Activated T-helper 2 cell treated with anti-CD3 and anti-CD28 coated beads, Interferon-gamma antibody, Interleukin-2, Interleukin-4, amounts not matched to agents 10 μg/mL and 5 μg/mL and 100 μg/mL, durations not matched to agents 14 hours and 24 hours and 36 hours (primary cell): ENCODE measurements around the gene CCBE1. TPM values are rescaled to one million over a fixed set of nuclear protein-coding genes. Genes with fewer than 3 reads are reported as not detected.
"Not testable (repeated sequence)": the region's sequence is repeated elsewhere in the genome, so short reads cannot be mapped to it uniquely, and the experiment has no call there.

Source experiments
- DNase-seq: peaks from one replicate; pipeline ENCODE4 v3.0.0; 2021; ENCODE audit warnings: low spot score
- H3K27ac Mint-ChIP-seq: one replicate; pipeline ENCODE4 v1.8.0; 2021; ENCODE audit warnings: mixed read lengths
- H3K27me3 Mint-ChIP-seq: one replicate; pipeline ENCODE4 v1.8.0; 2021; ENCODE audit warnings: low read depth, mixed read lengths
- H3K36me3 Mint-ChIP-seq: one replicate; pipeline ENCODE4 v1.8.0; 2021; ENCODE audit warnings: low read depth, mixed read lengths
- H3K4me1 Mint-ChIP-seq: one replicate; pipeline ENCODE4 v1.8.0; 2021; ENCODE audit warnings: low read depth, mixed read lengths
- H3K4me3 Mint-ChIP-seq: one replicate; pipeline ENCODE4 v1.8.0; 2021; ENCODE audit warnings: low read depth, mild to moderate bottlenecking, moderate library complexity, mixed read lengths
- H3K9me3 Mint-ChIP-seq: one replicate; pipeline ENCODE4 v1.8.0; 2021; ENCODE audit warnings: mixed read lengths
- intact Hi-C: fragments of 100-400 bp; cut with micrococcal nuclease; formaldehyde crosslinking; loops from one replicate; pipeline ENCODE4 v1.15.1; 2023
- total RNA-seq: library from RNA; stranded (reverse); gene quantifications from 2 replicates; pipeline ENCODE4 v1.2.3, GENCODE V29; 2022

CCBE1 gene
- not detected in 2 replicates for total RNA-seq

- DNase-seq = peak; percentile 23
- H3K9me3 Mint-ChIP-seq = no peaks in the 10 kb centered on the region
- intact Hi-C loops = loop anchor here (5.0 kb wide), 2 partner anchors 125 to 430 kb away; no protein-coding TSS in a partner anchor
- H3K36me3 Mint-ChIP-seq = no peaks in the 10 kb centered on the region
- H3K4me3 Mint-ChIP-seq = no peak within 1 kb of the TSS
- H3K4me1 Mint-ChIP-seq = peaks cover 4% of the 10 kb centered on the region
- H3K27me3 Mint-ChIP-seq = peaks cover 62% of the 10 kb centered on the region
- H3K27ac Mint-ChIP-seq = no peak within 1 kb of the TSS
These were observed at the start of gene CCBE1 for GRCh38 chr18:59697236-59697932. CCBE1 (minus strand) TSS chr18:59697423.

DNA sequence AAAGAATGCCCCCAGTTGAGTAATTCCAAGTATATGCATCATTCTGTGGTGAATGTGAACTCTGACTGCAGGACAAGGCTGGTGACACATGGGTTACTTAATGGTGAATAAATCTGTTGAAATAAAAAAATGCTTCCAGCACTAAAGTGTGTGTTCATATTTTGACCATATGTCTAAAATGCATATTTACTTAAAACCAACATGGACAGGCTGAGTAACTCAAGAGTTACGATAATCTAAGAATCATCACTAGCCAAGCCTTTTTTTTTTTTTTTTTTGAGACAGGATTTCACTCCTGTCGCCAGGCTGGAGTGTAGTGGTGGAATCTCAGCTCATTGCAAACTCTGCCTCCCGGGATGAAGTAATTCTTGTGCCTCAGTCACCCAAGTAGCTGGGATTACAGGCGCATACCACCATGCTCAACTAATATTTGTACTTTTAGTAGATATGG is 47.1 kb upstream of the CCBE1 start:
- no peaks in the 10 kb centered on the region for H3K27me3 Mint-ChIP-seq
- no peak overlapping the region for H3K4me3 Mint-ChIP-seq
- intact Hi-C loops = no loop called here
- H3K27ac Mint-ChIP-seq = no peak overlapping the region
- H3K9me3 Mint-ChIP-seq = no peaks in the 10 kb centered on the region
- no peak for DNase-seq
- H3K36me3 Mint-ChIP-seq = no peaks in the 10 kb centered on the region
- H3K4me1 Mint-ChIP-seq = no peaks in the 10 kb centered on the region

DNA sequence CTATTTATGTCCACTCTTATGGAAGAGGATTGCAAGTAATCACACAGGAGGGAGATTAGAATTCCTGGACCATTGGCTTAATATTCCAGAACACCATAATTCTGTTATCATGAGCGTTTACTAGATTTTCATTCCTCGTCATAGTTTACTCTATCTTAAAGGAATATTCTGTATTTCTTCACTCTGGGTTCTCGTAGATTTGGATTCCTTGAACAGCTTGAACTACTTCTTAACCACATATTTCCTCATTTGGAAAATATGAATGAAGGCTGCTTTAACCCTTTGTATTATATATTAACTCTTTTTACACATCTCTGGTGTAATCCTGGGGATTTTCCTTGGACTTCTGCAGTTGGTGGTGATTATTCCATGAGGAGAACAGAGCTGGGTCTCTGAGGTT is 46.3 kb upstream of the CCBE1 start:
- H3K36me3 Mint-ChIP-seq = no peaks in the 10 kb centered on the region
- no peak overlapping the region for H3K27ac Mint-ChIP-seq
- intact Hi-C loops = no loop called here
- no peak for DNase-seq
- no peaks in the 10 kb centered on the region for H3K27me3 Mint-ChIP-seq
- H3K4me1 Mint-ChIP-seq = no peaks in the 10 kb centered on the region
- no peaks in the 10 kb centered on the region for H3K9me3 Mint-ChIP-seq
- H3K4me3 Mint-ChIP-seq = no peak overlapping the region

DNA sequence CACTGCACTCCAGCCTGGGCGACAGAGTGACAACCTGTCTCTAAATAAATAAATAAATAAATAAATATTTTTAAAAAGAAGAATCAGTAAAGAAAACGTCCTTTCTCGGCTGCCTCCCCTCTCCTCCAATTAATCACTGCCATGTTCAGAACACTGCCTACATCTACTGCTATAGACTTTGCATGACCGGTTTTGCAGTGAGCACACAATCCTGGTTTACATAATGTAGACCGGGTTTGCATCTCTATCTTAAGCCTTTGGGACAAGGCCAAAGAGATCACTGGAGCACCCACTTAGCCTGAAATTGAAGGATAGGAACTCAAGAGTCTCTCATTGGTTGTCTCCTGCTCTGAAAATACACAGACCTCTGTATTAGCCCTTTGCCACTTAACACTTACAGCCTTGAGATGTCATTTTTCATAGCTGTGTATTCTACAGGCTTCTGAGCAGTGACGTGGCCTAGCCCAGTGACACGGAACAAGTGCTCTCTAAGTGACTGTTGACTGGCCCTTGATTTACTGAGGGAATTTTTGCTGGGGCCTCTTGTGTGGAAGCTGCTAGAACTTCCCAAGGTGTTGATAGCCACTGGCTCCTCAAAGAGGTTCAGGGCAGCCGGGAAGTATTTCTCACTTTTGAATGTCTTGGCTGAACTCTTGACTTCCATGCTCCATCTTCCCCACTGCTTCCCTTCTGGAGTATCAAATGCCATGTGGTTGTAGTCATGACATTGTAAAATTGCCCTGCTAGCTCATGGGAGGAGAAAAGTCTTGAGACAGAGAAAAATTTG is 45.3 kb upstream of the CCBE1 start:
- Mint-ChIP-seq H3K9me3 (no peaks in the 10 kb centered on the region), H3K27me3 (no peaks in the 10 kb centered on the region), H3K27ac (no peak overlapping the region), H3K4me1 (no peaks in the 10 kb centered on the region), H3K4me3 (no peak overlapping the region), H3K36me3 (no peaks in the 10 kb centered on the region)
- DNase-seq = no peak
- intact Hi-C loops = no loop called here

DNA sequence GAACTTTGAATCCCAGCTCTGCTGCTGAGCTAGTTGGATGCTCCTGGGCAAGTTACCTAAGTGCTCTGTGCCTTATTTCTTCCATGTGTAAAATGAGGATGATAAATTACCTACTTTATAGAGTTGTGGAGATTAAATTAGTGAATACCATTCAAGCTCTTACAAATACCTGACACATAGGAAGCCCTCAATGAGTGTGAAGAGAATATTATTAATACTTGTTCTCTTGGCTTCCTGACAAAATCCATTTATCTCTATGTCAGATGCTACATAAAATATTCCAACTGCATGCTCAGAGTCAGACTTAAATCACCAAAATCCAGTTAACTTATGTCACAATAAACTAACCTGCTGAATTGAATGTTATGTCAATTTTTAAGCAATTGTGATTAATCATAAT is 42.9 kb upstream of the CCBE1 start:
- H3K4me3 Mint-ChIP-seq = no peak overlapping the region

DNA sequence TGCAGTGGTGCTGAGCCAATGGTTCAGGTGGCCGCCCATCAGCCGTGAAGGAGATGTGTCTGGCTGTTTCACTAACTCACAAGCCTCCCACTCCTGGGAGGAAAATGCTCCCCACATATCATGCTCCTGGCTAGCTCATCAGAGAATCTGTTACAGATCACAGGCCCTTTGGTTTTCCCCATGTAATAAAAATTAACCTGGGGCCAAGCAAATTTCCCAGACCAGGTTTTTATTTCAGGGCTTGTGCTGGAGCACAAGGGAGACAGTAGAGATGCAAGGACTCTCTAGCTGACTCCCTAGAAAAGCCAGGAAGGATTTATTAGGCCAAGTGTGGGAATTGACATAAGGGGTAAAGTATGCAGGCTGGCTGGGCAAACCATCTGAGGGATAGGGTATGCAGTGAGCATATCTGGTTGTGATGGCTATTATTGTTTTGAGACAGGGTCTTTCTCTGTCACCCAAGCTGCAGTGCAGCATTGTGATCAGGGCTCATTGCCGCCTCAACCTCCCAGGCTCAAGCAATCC is 40.6 kb upstream of the CCBE1 start:
- Mint-ChIP-seq H3K4me1 (no peaks in the 10 kb centered on the region), H3K36me3 (no peaks in the 10 kb centered on the region), H3K4me3 (no peak overlapping the region), H3K9me3 (no peaks in the 10 kb centered on the region), H3K27me3 (no peaks in the 10 kb centered on the region), H3K27ac (no peak overlapping the region)
- DNase-seq = no peak
- intact Hi-C loops = no loop called here

More for the DNA sequence above, 42.9 kb upstream of the CCBE1 start:
- H3K36me3 Mint-ChIP-seq = no peaks in the 10 kb centered on the region
- H3K27ac Mint-ChIP-seq = no peak overlapping the region
- intact Hi-C loops = no loop called here
- H3K27me3 Mint-ChIP-seq = no peaks in the 10 kb centered on the region
- H3K4me1 Mint-ChIP-seq = no peaks in the 10 kb centered on the region
- H3K9me3 Mint-ChIP-seq = no peaks in the 10 kb centered on the region
- DNase-seq = no peak

GRCh38 chr18:59737335-59737734 is 40.1 kb upstream of the CCBE1 start:
- intact Hi-C loops, DNase-seq, H3K36me3 Mint-ChIP-seq, H3K4me3 Mint-ChIP-seq, H3K27ac Mint-ChIP-seq, H3K4me1 Mint-ChIP-seq, H3K9me3 Mint-ChIP-seq, H3K27me3 Mint-ChIP-seq: not testable (repeated sequence)

DNA sequence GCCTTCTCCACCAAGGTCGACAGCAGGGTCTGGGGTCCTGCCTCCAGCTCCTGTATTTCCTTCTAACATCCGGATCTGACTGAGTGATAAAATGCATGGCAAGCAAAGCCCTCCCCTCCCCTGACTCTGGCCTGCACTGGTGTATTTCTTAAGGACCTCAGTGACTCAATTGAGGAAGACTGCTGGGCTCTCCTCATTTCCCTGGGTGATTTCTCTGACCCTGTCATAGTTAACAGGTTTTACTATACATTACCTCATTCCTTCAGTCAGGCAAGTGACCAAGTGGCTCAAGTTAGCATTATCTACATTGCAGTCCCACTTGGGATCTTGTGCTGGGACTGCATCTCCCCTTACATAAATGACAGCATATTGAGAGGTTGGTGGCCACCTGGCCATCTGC is 38.8 kb upstream of the CCBE1 start:
- H3K4me3 Mint-ChIP-seq = no peak overlapping the region
- DNase-seq = no peak
- no peaks in the 10 kb centered on the region for H3K9me3 Mint-ChIP-seq
- H3K27ac Mint-ChIP-seq = no peak overlapping the region
- H3K4me1 Mint-ChIP-seq = no peaks in the 10 kb centered on the region
- intact Hi-C loops = no loop called here
- no peaks in the 10 kb centered on the region for H3K36me3 Mint-ChIP-seq
- no peaks in the 10 kb centered on the region for H3K27me3 Mint-ChIP-seq

GRCh38 chr18:59735269-59735860 is 38.1 kb upstream of the CCBE1 start:
- Mint-ChIP-seq H3K4me1 (no peaks in the 10 kb centered on the region), H3K36me3 (no peaks in the 10 kb centered on the region), H3K27ac (no peak overlapping the region), H3K27me3 (no peaks in the 10 kb centered on the region), H3K4me3 (no peak overlapping the region), H3K9me3 (no peaks in the 10 kb centered on the region)
- DNase-seq = no peak
- intact Hi-C loops = no loop called here

DNA sequence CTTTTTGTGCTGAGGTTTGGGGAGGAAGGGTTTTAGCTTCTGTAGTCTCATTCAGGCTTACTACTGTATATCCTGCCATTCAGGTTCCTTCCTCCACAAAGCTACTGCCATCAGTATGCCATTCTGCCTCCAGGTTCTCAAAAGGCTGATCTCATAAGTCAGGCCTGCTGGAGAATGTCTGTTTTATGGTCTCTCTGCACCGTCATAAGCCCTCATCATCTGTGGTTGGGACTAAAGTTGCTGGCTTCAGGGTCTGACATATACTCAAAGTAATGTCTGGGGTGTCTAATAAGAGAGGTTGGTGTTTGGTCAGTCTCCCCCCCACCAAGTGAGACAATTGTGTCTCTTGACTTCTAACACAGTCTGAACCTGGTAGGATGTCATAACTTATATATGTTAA is 36.2 kb upstream of the CCBE1 start:
- no peak for DNase-seq

GRCh38 chr18:59730896-59731295 is 33.7 kb upstream of the CCBE1 start:
- intact Hi-C loops = no loop called here
- DNase-seq = no peak
- Mint-ChIP-seq H3K27ac (no peak overlapping the region), H3K36me3 (no peaks in the 10 kb centered on the region), H3K4me1 (no peaks in the 10 kb centered on the region), H3K4me3 (no peak overlapping the region), H3K9me3 (no peaks in the 10 kb centered on the region), H3K27me3 (peaks cover 2% of the 10 kb centered on the region)

More for the DNA sequence above, 36.2 kb upstream of the CCBE1 start:
- intact Hi-C loops = no loop called here
- no peaks in the 10 kb centered on the region for H3K4me1 Mint-ChIP-seq
- no peak overlapping the region for H3K27ac Mint-ChIP-seq
- no peaks in the 10 kb centered on the region for H3K9me3 Mint-ChIP-seq
- peaks cover 2% of the 10 kb centered on the region for H3K27me3 Mint-ChIP-seq
- H3K36me3 Mint-ChIP-seq = no peaks in the 10 kb centered on the region
- H3K4me3 Mint-ChIP-seq = no peak overlapping the region

DNA sequence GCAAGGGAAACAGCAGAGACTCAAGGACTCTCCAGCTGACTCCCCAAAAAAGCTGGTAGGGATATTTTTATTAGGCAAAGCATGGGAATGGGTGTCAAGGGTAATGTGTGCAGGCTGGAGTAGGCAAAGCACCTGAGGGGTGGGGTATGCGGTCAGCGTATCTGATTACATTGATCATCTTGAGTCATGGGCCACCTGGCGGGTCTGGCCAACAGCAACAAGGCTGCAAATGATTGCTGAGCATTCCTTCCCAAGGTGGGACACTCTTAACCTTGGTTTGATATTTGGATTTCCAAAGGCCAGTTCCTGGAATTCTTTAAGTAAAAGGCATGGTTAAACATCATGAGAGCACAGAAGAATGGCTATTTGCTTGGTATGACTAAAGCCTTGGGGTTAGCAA is 32.6 kb upstream of the CCBE1 start:
- H3K9me3 Mint-ChIP-seq = no peaks in the 10 kb centered on the region
- no peaks in the 10 kb centered on the region for H3K36me3 Mint-ChIP-seq
- intact Hi-C loops = no loop called here
- H3K4me3 Mint-ChIP-seq = no peak overlapping the region
- no peak overlapping the region for H3K27ac Mint-ChIP-seq
- no peaks in the 10 kb centered on the region for H3K4me1 Mint-ChIP-seq
- no peak for DNase-seq
- H3K27me3 Mint-ChIP-seq = peaks cover 2% of the 10 kb centered on the region

DNA sequence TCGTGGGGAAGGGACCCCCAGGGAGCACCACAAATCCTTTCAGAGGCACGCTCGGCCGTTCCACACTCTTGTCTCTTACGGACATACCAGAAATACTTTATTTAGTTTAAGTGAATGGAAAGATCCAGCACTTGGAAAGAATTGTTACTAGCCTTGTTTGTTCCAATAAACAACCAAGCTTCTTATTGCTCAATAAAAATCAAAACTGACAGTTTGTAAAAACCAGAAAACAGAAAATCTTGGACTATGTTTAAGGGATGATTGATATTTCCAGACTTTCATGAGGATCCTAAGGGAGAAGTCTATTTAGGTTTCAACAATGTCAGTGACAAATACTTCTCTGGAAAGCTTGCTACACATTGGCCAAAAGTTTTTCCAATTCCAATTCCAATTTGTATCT is 31.6 kb upstream of the CCBE1 start:
- Mint-ChIP-seq H3K4me3 (no peak overlapping the region), H3K27ac (no peak overlapping the region), H3K36me3 (no peaks in the 10 kb centered on the region), H3K4me1 (no peaks in the 10 kb centered on the region), H3K9me3 (no peaks in the 10 kb centered on the region), H3K27me3 (peaks cover 2% of the 10 kb centered on the region)
- intact Hi-C loops = no loop called here
- no peak for DNase-seq
